HuH-7 (cell line): Measurements from ENCODE around the gene FXYD4.

ENCODE experiments used
- DNase-seq: peaks from one replicate; pipeline ENCODE4 v3.0.0; 2011; ENCODE audit warnings: low spot score

Gene FXYD4

DNA sequence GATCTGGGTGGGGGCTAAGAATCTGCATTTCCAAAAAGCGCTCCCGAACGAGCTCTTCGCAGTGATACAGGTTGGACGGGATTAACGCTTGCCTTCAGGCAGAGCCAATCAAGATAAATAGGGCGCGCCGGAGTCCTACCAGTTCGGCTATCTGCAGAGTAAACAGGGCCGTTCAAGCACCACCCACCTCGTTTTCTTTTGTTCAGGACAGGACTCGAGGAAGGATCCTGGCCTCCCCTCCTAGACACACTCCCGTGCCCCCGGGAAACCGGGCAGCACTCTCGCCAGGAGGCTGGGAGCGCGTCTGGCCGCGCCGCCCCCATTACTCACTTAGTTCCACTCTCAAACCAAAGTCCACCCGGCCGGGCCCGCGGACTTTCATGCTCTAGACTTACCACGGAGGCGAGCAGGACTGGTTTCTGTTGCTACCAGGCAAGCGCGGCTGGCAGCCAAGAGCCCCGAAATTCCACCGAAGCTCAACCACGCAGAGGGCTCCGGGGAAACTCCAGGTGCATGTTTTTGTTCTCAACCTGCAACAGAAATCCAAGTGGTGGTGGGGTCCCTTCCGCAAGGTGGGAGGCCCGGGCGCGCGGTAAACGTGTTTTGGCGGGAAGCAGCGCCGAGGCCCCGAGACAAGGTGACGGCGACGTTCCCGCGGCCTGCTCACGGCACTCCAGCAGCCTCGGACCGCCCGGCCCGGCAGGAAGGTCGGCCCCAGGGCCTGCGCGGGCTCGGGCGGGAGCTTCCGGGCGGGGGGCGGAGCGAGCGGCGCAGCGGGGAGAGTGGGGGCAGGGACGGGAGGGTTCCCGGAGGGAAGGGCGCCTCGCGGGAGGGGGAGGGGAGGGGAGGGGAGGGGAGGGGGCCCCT lies 24.9 kb downstream of the FXYD4 start:
- DNase-seq = peak; percentile 72

DNA sequence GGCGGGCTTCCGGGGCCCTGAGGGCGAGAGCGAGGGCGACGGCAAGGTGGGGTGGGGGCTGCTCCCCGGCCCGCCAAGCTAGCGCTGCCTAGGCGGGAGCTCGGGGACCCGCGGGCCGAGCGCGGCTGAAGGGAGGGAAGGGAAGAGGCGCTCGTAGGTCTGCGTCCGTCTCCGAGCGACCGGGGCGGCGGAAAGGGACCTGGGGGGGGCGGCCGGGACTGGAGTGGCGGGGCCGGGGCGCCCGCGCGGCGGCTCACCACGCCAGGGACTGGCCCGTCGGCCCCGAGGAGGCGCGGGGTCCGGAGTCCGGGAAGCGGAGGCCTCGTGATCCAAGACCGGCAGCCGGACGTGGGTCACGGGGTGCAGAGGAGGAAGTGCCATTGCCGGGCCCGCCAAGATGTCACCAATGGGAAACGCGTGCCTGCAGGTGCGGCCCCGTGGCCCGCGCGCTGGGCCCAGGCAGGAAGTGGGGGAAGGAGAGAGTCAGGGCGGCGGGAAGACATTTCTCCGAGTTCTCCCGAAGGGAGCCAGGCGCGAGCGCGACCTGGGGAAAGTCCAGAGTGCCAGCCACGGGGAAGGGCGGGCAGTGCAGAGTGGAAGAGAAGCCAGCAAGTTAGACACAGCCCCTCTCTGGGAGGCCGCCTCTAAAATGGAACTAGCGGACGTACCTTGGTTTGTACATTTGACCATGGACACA lies 25.6 kb downstream of the FXYD4 start:
- peak; percentile 74 for DNase-seq

DNA sequence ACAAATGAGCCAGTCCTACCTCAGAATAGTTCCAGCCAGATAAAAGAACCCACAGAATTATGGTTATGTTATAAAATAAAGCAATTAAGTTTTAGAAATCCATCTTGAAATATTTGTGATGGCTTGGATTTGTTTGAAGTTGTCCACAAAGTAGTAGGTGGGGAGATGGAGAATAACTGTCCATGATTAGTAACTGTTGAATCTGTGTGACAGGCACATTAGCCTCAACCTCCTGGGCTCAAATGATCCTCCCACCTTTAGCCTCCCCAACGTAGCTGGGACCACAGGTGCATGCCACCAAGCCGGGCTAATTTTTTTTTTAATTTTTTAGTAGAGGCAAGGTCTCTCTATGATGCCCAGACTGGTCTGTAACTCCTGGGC lies 27.5 kb downstream of the FXYD4 start:
- no peak for DNase-seq

DNA sequence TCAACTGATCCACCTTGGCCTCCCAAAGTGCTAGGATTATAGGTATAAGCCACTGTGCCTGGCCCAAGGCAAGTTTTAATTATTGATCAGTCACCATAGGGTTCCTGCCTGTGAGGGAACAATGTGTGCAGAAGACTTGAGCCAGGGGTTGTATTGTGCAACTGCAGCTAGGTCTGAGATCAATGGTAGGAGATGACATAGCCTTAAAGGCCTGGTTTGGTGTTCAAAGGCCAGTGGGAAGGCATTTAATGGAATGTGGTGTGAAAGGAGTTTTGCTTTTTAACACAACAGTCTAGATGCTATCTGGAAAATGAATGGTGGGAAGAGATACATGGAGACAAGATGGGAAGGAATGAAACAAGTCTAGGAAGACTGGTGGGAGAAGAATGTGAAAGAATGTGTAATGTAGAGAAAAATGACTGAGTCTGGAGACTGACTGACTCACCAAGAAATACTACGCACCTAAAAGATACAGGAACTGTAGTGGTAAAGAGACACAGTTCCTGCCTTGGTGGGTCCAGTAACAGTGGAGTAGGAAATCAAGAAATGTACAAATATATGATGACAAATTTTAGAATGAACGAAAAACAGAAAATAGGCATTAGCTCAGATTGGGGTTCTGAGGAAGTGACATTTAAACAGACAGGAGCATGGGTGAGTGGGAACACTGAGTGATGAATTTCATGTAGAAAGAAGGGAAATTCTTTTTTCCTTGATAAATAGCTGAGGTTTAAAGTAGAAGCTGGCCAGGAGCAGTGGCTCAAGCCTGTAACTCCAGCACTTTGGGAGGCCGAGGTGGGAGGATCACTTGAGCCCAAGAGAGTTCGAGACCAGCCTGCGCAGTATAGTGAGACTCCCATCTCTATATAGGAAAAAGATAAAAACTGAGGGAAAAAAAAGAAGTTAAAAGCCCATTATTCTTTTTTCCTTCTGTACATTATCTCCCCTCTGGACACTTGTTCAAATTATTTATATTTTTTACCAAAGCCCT lies 28.2 kb downstream of the FXYD4 start:
- peak; percentile 44 for DNase-seq

DNA sequence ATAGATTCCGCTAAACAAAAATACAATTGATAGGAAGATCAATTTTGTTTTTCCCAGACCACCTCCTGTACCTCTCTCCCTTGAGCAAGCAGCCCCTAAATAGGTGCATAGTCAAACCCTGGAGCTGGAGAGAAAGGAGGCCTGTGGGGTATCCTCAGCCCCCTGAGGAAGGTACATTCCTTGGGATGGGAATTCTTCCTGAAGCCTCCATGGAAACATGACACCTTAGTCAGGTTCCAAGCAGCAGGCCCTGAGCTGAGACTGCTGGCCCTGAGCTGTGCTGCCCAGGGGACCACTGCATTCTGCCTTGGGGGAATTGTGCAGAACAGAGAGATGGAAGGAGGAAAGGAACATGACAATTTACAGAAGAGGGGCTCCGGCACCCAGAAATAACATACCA lies 30.2 kb downstream of the FXYD4 start:
- DNase-seq = no peak

DNA sequence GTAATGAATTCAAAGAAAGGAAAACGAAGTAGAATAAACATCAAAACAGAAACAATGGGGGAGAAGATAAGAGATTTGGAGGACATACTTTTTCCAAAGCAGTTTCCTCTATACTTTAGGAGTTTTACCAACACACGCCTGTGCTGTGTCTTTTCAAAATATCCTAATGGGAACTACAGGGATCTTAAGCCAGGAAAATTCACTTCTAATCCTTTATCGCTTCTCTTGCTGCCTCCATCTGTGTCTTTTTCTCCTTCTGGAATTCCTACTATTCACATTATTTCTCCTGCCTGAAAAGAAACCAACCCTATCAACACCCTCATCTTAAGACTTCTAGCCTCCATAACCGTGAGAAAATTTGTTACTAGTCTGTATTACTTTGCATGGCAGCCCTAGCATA lies 30.7 kb downstream of the FXYD4 start:
- no peak for DNase-seq

DNA sequence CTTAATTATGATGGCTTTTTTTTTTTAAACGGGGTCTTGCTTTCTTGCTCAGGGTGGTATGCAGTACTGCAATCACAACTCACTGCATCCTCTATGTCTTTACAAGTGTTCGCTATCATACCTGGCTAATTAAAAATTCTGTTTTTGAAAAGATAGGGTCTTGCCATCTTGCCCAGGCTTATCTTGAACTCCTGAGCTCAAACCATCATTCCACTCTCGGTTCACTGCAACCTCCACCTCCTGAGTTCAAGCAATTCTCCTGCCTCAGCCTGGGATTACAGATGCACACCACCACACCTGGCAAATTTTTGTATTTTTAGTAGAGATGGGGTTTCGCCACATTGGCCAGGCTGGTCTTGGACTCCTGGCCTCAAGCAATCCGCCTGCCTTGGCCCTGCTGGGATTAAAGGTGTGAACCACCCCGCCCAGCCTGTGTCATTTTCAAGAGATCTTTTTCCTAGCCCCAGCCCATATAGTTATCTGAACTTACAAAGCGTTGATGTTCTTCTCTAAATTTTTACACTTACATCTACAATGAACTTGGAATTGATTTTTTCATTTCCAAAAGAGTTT lies 31.5 kb downstream of the FXYD4 start:
- DNase-seq = no peak

DNA sequence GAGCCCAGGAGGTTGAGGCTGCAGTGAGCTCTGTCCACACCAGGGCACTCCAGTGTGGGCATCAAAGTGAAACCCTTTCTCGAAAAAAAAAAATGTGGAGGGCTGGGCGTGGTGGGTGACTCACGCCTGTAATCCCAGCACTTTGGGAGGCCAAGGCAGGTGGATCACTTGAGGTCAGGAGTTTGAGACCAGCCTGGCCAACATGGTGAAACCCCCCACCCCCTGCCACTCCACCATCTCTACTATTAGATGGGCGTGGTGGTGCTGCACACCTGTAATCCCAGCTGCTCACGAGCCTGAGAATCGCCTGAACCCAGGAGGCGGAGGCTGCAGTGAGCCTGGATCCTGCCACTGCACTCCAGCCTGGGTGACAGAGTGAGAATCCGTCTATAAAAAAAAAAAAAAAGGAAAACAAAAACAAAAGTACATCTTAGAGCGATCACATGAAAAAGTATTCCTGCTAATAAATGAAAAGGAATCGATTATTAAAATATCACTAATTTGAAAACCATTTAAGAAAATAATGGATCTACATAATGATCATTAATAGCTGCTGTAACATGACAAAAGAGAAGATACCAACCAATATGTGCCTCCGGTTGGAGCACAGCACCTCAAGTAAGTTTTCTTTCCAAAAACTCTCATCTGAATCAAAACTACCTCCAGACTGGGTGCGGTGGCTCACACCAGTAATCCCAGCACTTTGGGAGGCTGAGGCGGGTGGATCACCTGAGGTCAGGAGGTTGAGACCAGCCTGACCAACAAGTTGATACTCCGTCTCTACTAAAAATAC lies 32.7 kb downstream of the FXYD4 start:
- no peak for DNase-seq

DNA sequence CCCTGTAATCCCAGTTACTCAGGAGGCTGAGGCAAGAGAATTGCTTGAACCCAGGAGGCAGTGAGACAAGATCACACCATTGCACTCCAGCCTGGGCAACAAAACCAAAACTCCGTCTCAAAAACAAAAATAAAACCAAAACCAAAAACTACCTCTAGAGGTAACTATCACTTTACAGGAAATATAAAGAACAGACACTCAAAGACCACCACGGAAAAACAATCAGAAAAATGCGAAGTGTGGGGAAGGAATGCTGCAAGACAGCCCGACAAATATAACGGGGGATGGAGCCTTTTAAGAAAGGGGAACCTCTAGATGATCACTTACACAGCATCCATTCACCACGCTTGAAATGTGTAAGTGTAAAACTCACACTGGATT lies 33.3 kb downstream of the FXYD4 start:
- DNase-seq = no peak

DNA sequence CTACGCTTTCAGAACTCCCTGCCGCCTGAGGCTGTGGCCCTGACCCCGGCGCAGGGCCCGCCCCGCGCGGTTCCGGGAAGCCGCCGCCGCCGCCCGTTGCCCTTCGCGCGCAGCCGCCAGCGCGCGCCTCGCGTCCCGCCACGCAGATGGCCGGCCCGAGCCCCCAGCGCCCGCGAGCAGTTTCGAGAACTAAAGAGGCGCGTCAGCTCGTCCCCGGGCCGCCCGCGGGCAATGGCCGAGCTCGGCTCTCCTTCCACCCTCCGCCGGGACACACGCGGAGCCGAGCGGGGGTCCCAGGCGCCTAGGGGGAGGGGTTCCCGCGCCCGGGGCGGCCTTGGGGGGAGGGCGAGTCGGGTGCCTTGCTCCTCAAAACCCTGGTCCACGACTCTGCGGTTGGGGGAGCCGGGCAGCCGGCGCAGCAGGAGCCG lies 35.7 kb downstream of the FXYD4 start:
- no peak for DNase-seq

DNA sequence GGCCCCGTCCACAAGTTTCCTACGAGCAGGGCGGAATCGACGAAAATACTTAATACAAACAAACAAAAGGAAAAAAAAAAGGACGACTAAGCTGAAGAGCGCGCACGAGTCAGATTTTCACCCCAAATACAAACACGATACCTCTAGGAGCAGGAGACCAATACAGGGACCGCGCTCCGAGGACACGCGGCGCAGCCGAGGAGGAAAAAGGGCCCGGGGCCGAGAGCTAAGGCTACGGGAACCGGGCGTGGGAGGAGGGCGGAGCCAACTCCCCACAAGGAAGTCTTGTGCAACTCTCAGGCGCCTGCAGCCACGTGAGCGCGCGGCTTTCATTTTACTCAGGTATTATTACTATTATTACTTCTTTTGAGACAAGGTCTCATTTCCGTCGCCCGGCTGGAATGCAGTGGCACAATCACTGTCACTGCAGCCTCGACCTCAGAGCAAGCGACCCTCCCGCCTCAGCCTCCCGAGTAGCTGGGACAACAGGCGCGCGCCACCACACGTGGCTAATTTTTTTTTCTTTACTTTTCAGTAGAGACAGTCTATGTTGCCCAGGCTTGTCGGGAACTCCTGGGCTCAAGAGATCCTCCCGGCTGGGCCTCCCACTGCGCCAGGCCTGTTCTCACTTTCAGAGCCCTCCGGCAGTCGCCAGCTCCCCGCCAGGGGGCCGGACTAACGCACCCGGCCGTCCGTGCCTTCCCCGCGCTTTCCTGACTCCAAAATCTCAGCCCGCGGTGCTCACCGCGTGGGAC lies 36.3 kb downstream of the FXYD4 start:
- DNase-seq = peak; percentile 74

DNA sequence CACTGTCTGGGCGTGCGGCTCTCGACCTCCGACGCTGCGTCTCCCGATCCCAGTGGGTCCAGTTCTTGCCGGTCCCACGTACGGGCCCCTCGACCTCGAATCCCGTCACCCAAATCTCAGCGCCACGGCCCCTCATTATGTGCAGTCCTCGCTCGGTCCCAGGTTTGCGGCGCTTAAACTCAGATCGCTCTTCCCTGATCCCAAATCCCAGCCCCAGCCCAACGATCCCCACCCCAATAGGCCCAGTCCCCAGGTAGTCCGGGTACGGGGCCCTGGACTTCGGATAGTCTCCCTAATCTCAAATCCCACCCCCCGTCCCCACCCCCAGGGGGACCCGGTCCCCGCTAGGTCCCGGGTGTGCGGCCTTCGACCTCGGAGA lies 36.9 kb downstream of the FXYD4 start:
- no peak for DNase-seq

DNA sequence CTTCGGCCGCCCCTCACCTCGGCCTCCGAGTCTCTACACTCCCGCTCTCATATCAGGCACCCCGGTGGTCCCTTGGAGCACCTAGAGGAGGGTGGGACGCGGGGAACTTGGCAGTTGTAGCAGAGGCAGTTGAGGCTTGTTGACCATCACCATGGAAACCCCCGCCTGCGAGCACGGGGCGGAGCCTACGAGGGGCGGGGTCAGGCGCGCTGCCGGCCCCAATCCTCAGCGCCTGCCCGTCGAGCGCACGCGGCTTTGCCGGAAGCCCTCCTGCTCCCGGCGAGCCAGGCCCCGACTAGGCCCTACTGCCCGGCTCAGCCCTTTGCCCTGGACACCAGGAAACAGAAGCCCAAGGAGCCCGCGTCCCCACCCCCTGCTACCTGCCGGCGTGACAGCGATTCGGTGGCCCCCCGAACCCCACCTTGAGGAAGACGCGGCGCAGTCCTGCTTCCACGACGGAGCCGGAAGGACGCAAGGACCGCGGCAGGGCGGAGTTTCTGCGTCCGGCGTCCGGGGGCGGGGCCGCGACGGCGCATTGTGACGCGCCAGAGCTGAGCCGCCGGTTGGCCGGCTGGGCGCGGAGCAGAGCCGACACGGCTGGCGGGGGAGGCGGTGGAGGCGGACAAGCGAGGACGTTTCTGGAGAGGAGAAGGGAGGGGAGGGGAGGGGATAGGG lies 37.4 kb downstream of the FXYD4 start, which contains the start of gene HNRNPF:
TSS of gene HNRNPF (minus strand) at position 477 of the 675 bp plus-strand sequence. CDS start 21,302 bp downstream, outside the sequence.
- peak; percentile 73 for DNase-seq

DNA sequence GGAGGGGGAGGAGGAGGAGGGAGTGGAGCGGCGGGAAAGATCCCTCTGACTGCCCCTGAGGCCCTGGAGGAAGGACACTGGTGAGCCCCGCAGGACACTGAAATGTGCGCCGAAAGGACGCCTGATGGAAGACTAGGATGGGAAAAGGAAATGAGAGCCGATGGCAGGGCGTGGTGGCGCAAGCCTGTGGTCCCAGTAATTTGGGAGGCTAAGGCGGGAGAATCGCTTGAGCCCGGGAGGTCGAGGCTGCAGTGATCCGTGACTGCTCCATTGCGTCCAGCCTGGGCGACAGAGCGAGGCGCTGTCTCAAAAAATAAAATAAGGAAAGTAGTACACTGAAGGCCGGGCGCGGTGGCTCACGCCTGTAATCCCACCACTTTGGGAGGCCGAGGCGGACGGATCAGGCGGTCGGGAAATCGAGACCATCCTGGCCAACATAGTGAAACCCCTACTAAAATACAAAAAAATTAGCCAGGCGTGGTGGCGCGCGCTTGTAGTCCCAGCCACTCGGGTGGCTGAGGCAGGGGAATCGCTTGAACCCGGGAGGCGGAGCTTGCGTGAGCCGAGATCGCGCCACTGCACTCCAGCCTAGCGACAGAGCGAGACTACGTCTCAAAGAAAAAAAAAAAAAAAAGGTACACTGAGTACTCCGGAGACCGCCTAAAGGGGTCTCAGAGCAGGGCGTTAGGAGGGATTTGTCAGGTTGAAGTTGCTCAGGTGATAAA lies 38.1 kb downstream of the FXYD4 start:
- no peak for DNase-seq

DNA sequence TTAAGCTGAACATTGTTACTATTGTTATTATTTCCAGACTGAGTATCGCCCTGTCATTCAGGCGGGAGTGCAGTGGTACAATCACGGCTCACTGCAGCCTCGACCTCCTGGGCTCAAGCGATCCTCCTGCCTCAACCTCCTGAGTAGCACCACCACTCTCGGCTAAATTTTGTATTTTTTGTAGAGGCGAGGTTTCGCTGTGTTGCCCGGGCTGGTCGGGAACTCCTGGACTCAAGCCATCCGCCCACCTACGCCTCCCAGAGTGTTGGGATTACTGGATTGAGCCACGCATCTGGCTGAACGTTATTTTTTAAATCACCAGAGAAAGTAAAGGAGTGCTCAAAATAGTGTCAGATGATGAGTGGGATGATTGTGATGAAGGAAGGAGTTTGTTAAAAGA lies 38.9 kb downstream of the FXYD4 start:
- no peak for DNase-seq

DNA sequence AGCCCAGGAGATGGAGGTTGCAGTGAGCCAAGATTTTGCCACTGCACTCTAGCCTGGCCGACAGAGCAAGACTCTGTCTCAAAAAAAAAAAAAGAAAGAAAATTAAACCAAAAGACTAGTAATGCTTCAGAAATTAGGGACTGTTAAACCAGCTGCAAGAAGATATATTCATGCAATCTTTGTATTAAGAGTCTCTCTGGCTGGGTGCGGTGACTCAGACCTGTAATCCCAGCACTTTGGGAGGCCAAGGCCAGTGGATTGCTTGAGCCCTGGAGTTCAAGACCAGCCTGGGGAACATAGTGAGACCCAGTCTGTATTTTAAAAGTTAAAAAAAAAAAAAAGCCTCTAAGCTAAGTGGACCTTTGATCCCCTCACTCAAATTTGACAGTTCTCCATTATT lies 40.1 kb downstream of the FXYD4 start:
- DNase-seq = no peak

DNA sequence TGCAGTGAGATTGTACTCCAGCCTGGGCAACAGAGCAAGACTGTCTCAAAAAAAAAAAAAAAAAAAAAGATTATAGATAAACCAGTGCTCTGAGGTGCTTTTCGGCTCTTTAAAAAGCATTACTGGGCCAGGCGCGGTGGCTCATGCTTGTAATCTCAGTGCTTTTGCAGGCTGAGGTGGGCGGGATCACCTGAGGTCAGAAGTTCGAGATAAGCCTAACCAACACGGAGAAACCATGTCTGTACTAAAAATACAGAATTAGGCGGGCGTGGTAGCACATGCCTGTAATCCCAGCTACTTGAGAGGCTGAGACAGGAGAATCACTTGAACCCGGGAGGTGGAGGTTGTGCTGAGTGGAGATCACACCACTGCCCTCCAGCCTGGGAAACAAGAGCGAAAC lies 44.1 kb downstream of the FXYD4 start:
- DNase-seq = no peak

DNA sequence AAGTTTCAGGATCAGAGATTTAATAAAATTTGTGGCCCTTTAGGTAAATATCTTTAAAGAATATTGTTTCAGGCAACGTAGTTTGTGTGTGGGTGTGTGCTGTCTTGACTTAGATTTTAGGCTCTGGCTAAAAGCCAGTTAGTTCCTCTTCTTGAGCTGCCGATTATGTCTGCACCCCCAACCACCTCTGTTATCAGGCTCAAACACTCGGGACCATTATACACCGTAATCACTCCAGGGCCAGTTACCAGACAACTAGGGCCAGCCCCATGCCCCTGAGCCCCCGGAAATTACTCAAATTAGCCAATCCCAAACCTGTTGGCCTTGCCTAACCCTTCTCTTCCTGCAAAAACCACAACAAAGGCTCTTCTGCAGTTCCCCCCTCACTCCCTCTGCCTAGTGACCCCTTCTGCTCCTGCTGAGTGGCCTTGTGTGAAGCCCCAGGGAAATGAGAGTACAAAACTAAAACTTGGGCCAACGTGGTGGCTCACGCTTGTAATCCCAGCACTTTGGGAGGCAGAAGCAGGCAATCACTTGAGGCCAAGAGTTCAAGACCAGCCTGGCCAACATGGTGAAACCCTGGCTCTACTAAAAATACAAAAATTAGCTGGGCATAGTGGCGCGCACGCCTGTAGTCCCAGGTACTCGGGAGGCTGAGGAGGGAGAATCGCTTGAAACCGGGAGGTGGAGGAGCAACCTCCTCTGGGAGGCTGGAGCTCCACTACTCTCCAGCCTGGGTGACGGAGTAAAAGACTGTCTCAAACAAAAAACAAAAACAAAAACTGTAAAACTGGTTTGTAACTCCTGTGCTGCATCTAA lies 46.7 kb downstream of the FXYD4 start:
- no peak for DNase-seq
